ENCODE data around the gene LRBA.
"Not testable (repeated sequence)": the region's sequence is repeated elsewhere in the genome, so short reads cannot be mapped to it uniquely, and the experiment has no call there.

Gene LRBA

DNA sequence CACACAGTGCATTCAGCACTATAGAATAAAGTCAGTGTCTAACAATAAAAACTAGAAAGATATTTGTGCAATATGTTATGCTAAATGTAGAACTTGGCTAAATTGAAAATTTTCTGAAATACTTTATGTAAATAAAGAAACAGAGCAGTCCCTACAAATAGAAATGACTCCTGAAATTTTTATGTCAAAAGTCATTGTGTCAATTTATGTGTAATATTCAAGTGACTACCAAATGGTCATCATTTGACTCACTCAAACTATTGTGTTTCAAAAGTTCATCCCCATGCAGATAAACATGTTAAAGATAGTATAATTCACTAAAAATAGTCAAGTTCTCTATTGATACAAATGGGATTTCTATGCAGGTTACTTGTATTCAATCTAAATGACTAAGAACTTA, 17.9 kb downstream of the LRBA start:
- no peaks in the 10 kb centered on the region for H3K27me3 Mint-ChIP-seq
- H3K27ac Mint-ChIP-seq: no peak overlapping the region
- H3K4me3 Mint-ChIP-seq: no peak overlapping the region
- peaks cover 22% of the 10 kb centered on the region for H3K36me3 Mint-ChIP-seq
- no peaks in the 10 kb centered on the region for H3K9me3 Mint-ChIP-seq (ENCODE audit: low read depth)
- peaks cover 69% of the 10 kb centered on the region for H3K4me1 Mint-ChIP-seq (ENCODE audit: low read depth)

DNA sequence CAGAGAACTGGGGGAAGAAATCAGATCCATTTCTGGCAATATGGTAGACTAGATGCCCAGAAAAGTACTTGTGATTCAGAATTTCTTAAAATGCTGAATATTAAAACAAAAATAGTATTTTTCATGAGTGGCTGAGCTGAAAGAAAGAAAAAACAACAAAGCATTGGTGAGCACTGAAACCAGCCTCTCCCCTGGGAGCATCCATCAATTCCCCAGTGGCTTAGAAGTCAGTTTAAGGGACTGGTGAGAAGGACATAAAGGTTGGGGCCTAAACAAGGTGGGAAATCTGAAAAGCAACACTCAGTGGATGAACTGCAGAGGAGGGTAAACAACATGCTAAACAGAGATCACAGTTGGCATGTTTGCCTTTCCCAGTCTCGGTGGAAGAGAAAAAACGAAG, 20.4 kb downstream of the LRBA start:
- Mint-ChIP-seq H3K9me3 (ENCODE audit: low read depth) (no peaks in the 10 kb centered on the region), H3K4me3 (no peak overlapping the region), H3K36me3 (peaks cover 31% of the 10 kb centered on the region), H3K27ac (no peak overlapping the region), H3K27me3 (no peaks in the 10 kb centered on the region), H3K4me1 (ENCODE audit: low read depth) (peaks cover 55% of the 10 kb centered on the region)

GRCh38 chr4:150993577-150993976, 21.5 kb downstream of the LRBA start:
- not testable (repeated sequence) for H3K4me3 Mint-ChIP-seq
- peaks cover 49% of the 10 kb centered on the region for H3K4me1 Mint-ChIP-seq (ENCODE audit: low read depth)
- peaks cover 30% of the 10 kb centered on the region for H3K36me3 Mint-ChIP-seq

DNA sequence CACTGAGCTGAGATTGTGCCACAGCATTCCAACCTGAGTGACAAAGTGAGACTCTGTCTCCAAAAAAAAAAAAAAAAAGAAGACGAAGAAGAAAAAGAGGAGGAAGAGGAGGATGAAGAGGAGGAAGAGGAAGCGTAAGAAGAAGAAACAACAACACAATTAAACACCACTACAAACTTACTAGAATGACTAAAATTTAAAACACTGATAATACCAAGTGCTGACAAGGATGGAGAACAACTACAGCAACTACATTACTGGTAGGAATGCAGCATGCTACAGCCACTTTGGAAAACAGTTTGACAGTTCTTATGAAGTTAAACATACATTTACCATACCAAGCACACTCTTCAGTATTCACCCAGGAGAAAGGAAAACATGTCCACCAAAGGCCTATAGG, 24.1 kb downstream of the LRBA start:
- Mint-ChIP-seq H3K4me3 (no peak overlapping the region), H3K27ac (no peak overlapping the region), H3K27me3 (no peaks in the 10 kb centered on the region), H3K4me1 (ENCODE audit: low read depth) (peaks cover 54% of the 10 kb centered on the region), H3K9me3 (ENCODE audit: low read depth) (no peaks in the 10 kb centered on the region), H3K36me3 (peaks cover 27% of the 10 kb centered on the region)

More at GRCh38 chr4:150993577-150993976, 21.5 kb downstream of the LRBA start:
- not testable (repeated sequence) for H3K9me3 Mint-ChIP-seq (ENCODE audit: low read depth); H3K27me3 Mint-ChIP-seq; H3K27ac Mint-ChIP-seq

DNA sequence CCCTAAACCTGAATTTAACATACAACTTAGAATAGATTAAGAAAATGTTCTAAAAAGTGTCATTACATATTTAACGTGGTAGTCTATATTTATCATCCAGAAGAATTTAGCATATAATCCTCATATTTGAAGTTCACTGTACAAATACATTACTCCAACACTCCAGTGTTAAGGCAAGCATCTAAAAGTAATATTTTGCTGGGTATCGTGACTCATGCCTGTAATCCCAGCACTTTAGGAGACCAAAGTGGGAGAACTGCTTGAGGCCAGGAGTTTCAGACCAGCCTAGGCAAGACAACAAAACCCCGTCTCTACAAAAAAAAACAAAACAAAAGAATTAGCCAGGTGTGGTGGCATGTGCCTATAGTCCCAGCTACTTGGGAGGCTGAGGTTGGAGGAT, 24.8 kb downstream of the LRBA start:
- Mint-ChIP-seq H3K4me1 (ENCODE audit: low read depth) (peaks cover 50% of the 10 kb centered on the region), H3K27ac (no peak overlapping the region), H3K4me3 (no peak overlapping the region), H3K9me3 (ENCODE audit: low read depth) (no peaks in the 10 kb centered on the region), H3K27me3 (no peaks in the 10 kb centered on the region), H3K36me3 (peaks cover 24% of the 10 kb centered on the region)

DNA sequence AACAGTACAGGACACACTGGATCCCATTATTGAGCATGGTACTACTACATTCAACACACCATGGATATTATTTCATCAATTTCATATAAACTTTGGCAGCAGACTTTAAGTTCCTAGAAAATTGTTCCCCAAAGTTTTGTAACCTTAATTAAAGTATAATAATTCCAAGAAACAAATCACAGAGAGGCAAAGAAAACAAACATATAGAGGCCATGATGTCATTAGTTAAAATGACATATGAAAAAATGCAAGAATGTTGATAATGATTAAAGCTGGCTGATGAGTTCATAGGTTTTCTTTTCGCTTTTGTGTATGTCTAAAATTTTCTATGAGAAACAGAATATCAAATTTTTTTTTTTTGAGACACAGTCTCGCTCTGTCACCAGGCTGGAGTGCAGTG, 26.8 kb downstream of the LRBA start:
- no peak overlapping the region for H3K27ac Mint-ChIP-seq
- no peaks in the 10 kb centered on the region for H3K9me3 Mint-ChIP-seq (ENCODE audit: low read depth)
- no peak overlapping the region for H3K4me3 Mint-ChIP-seq
- no peaks in the 10 kb centered on the region for H3K27me3 Mint-ChIP-seq
- H3K4me1 Mint-ChIP-seq (ENCODE audit: low read depth): peaks cover 42% of the 10 kb centered on the region
- H3K36me3 Mint-ChIP-seq: peaks cover 17% of the 10 kb centered on the region

GRCh38 chr4:150987204-150987603, 27.9 kb downstream of the LRBA start:
- Mint-ChIP-seq H3K4me3 (no peak overlapping the region), H3K27me3 (no peaks in the 10 kb centered on the region), H3K9me3 (ENCODE audit: low read depth) (no peaks in the 10 kb centered on the region), H3K27ac (peak overlapping the region; percentile 61), H3K36me3 (peaks cover 16% of the 10 kb centered on the region), H3K4me1 (ENCODE audit: low read depth) (peaks cover 44% of the 10 kb centered on the region)

GRCh38 chr4:150986085-150986484, 29.0 kb downstream of the LRBA start:
- no peaks in the 10 kb centered on the region for H3K27me3 Mint-ChIP-seq
- peaks cover 40% of the 10 kb centered on the region for H3K4me1 Mint-ChIP-seq (ENCODE audit: low read depth)
- H3K36me3 Mint-ChIP-seq: peaks cover 10% of the 10 kb centered on the region
- no peaks in the 10 kb centered on the region for H3K9me3 Mint-ChIP-seq (ENCODE audit: low read depth)
- no peak overlapping the region for H3K4me3 Mint-ChIP-seq
- peak overlapping the region; percentile 2 for H3K27ac Mint-ChIP-seq

- Mint-ChIP-seq H3K9me3 (ENCODE audit: low read depth) (peaks cover 2% of the 10 kb centered on the region), H3K27ac (no peak overlapping the region), H3K36me3 (peaks cover 25% of the 10 kb centered on the region), H3K27me3 (no peaks in the 10 kb centered on the region), H3K4me1 (ENCODE audit: low read depth) (peaks cover 54% of the 10 kb centered on the region), H3K4me3 (no peak overlapping the region)
Measured at GRCh38 chr4:150983851-150984250, 31.2 kb downstream of the LRBA start.

DNA sequence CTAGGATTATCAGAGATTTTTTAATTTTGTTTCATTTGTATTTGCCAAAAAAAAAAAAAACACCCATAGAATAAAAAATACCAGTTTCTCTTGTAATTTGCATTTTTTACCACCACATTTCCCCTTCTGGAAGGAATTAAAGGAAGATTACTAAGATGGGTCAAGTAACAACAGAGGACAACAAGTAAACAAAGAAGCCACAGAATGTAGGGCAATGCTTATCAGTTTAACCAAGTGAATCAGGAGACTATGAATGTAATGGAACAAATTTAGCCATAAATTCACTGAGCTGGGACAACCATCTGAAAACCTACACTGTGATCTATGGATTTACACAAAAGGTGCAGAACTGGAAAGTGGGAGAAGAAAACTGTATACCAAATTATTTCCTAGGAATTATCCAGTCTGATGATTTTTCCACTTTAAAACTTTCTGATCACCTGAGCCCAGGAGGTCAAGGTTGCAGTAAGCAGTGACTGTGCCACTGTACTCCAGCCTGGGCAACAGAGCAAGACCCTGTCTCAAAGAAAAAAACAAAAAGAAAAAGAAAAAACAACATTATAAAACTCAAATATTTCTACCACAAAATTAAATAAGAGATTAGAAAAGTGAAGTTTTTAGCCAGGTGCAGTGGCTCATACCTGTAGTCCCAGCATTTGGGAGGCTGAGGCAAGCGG, 32.4 kb downstream of the LRBA start:
- peaks cover 33% of the 10 kb centered on the region for H3K36me3 Mint-ChIP-seq
- H3K27ac Mint-ChIP-seq: no peak overlapping the region
- peaks cover 6% of the 10 kb centered on the region for H3K9me3 Mint-ChIP-seq (ENCODE audit: low read depth)
- H3K4me3 Mint-ChIP-seq: no peak overlapping the region
- H3K4me1 Mint-ChIP-seq (ENCODE audit: low read depth): peaks cover 57% of the 10 kb centered on the region
- no peaks in the 10 kb centered on the region for H3K27me3 Mint-ChIP-seq

DNA sequence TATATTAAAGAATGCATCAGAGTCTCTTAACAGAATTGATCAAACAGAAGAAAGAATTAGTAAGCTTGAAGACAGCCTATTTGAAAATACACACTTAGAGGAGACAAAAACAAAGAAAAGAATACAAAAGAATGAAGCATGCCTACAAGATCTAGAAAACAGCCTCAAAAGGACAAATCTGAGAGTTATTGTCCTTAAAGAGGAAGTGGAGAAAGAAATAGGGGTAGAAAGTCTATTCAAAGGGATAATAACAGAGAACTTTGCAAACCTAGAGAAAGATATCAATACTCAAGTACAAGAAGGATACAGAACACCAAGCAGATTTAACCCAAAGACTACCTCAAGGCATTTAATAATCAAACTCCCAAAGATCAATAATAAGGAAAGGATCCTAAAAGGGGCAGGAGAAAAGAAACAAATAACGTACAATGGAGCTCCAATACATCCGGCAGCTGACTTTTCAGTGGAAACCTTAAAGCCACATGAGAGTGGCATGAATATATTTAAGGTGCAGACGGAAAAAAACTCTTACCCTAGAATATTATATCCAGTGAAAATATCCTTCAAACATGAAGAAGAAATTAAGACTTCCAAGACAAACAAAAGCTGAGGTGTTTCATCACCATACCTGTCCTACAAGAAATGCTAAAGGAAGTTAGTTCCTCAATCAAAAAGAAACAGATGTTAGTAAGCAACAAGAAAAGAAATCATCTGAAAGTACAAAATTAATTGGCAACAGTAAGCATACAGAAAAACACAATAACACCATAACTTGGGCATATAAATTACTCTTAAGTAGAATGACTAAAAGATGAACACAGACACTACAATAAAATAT, 36.1 kb downstream of the LRBA start:
- Mint-ChIP-seq H3K4me3 (no peak overlapping the region), H3K27ac (peak overlapping the region; percentile 22), H3K4me1 (ENCODE audit: low read depth) (peaks cover 58% of the 10 kb centered on the region), H3K27me3 (no peaks in the 10 kb centered on the region), H3K36me3 (peaks cover 31% of the 10 kb centered on the region), H3K9me3 (ENCODE audit: low read depth) (peaks cover 6% of the 10 kb centered on the region)

DNA sequence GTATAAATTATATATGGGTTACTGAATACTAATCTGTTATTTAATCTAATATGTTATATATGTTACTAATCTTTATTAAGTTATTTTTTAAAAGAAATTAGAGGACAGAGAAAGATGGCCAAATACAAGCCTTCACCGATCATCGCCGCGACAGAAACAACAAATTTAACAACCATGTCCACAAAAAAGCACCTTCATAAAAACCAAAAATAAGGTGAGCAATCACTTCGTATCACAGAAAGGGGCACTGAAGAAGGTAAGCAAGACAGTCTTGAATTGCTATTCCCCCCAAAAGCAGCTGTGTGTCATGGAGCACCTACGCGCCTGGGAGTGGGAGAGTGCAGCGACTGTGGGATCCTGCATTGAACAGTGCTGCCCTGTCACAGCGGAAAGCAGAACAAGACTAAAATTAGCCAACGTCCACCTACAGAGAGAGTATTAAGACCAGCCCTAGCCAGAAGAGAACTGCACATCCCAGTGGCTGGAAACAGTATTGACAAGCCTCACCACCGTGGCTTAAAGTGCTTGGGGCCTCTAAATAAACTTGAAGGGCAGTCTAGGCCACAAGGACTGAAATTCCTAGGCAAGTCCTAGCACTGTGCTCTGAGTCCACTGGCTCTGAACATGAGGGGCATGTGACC, 38.5 kb downstream of the LRBA start:
- Mint-ChIP-seq H3K36me3 (peaks cover 28% of the 10 kb centered on the region), H3K4me1 (ENCODE audit: low read depth) (peaks cover 68% of the 10 kb centered on the region), H3K27me3 (no peaks in the 10 kb centered on the region), H3K9me3 (ENCODE audit: low read depth) (peaks cover 6% of the 10 kb centered on the region), H3K4me3 (no peak overlapping the region), H3K27ac (no peak overlapping the region)

DNA sequence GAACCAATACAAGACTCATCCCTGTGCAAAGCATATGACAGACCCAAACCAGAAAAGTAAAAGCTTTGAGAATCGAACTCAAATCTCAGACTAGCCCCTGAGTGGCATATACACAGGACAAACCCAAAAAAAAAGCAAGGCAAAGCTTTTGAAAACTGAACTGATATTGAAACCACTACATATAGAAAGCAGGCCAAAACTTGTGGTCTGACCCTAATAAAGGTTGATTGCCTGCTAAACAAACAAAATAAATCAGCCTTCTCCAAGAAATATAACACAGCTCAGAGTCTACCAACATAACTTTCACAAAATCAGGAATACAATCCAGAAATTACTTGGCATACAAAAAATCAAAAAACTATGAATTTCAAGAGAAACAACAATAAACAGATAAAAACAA, 40.3 kb downstream of the LRBA start:
- Mint-ChIP-seq H3K4me3 (no peak overlapping the region), H3K27ac (no peak overlapping the region), H3K36me3 (peaks cover 17% of the 10 kb centered on the region), H3K9me3 (ENCODE audit: low read depth) (peaks cover 6% of the 10 kb centered on the region), H3K27me3 (no peaks in the 10 kb centered on the region), H3K4me1 (ENCODE audit: low read depth) (peaks cover 69% of the 10 kb centered on the region)

DNA sequence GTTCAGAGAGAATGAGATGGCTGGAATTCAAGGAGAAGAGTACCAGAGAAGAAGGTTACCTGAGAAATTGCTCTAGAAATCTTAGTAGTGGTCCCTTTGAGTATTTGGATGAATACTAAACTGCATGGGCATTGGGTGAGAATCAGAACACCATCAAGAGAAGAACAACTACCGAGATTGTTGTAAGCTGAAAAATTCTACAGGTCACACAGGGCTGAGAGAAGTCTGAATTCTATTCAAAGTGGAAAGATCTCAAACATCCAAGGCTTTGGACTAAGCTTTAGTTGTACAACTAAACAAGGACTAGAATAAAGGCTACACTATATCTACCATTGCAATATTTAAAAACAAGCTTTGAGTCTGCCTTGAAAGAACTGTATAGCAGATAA, 40.8 kb downstream of the LRBA start:
- H3K9me3 Mint-ChIP-seq (ENCODE audit: low read depth): peaks cover 6% of the 10 kb centered on the region

DNA sequence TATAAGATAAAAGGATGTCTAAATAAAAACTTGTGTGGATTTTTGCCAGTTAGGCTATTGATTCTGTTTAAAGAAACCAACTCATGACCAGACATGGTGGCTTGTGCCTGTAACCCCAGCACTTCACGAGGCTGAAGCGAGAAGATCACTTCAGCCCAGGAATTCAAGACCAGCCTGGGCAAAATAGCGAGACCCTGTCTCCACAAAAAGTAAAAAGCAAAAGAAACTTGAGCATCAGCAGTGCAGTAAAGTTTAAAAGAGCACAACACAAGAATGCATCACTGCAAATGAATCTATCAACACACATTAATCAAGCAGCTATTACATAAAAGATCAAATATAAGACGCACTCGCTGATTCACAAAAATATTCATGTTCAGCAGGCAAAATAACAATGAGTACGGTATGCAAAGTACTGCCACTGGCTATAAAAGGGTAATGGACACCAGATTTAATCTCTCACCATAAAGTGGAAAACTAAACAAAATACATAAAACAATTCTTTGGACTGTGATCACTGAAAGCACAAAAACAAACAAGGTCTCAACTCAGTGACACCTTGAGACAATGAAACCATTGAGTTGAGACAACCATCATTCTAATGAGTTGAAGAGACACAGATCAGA, 41.3 kb downstream of the LRBA start:
- Mint-ChIP-seq H3K27ac (no peak overlapping the region), H3K4me3 (peak overlapping the region; percentile 33)

More for the DNA sequence above, 40.8 kb downstream of the LRBA start:
- Mint-ChIP-seq H3K27me3 (no peaks in the 10 kb centered on the region), H3K4me3 (peak overlapping the region; percentile 33), H3K4me1 (ENCODE audit: low read depth) (peaks cover 70% of the 10 kb centered on the region), H3K27ac (no peak overlapping the region), H3K36me3 (peaks cover 12% of the 10 kb centered on the region)

More for the DNA sequence above, 41.3 kb downstream of the LRBA start:
- H3K36me3 Mint-ChIP-seq: peaks cover 6% of the 10 kb centered on the region
- H3K4me1 Mint-ChIP-seq (ENCODE audit: low read depth): peaks cover 70% of the 10 kb centered on the region
- no peaks in the 10 kb centered on the region for H3K27me3 Mint-ChIP-seq
- peaks cover 3% of the 10 kb centered on the region for H3K9me3 Mint-ChIP-seq (ENCODE audit: low read depth)

Data from activated naive CD8-positive, alpha-beta T cell (primary cell).